DMS53 treated with DMSO at 0.1 percent for 48 hours (cell line): ENCODE measurements around the gene RFX4.
"Not testable (repeated sequence)": the region's sequence is repeated elsewhere in the genome, so short reads cannot be mapped to it uniquely, and the experiment has no call there.

Experiments used
- DNase-seq: peaks from one replicate; lab custom pipeline; 2025; ENCODE audit not compliant: unreplicated experiment; lab: John Stamatoyannopoulos, UW

RFX4 gene

GRCh38 chr12:106588771-106589170 is 6.0 kb downstream of the RFX4 start:
- no peak for DNase-seq

- DNase-seq, result no peak
These were observed 7.8 kb downstream of the RFX4 start for GRCh38 chr12:106590601-106591000.

GRCh38 chr12:106594447-106594846 is 11.6 kb downstream of the RFX4 start:
- DNase-seq, result no peak

GRCh38 chr12:106595268-106595667 is 12.5 kb downstream of the RFX4 start:
- DNase-seq, result no peak

GRCh38 chr12:106598003-106598402 is 15.2 kb downstream of the RFX4 start:
- DNase-seq, result no peak

GRCh38 chr12:106599302-106599701 is 16.5 kb downstream of the RFX4 start:
- DNase-seq, result no peak

GRCh38 chr12:106600503-106600902 is 17.7 kb downstream of the RFX4 start:
- no peak for DNase-seq

GRCh38 chr12:106601031-106601430 is 18.2 kb downstream of the RFX4 start:
- peak; percentile 27 for DNase-seq

- no peak for DNase-seq
These were observed 18.7 kb downstream of the RFX4 start for GRCh38 chr12:106601496-106601895.

GRCh38 chr12:106602076-106602475 is 19.3 kb downstream of the RFX4 start:
- DNase-seq, result no peak

- no peak for DNase-seq
These were observed 22.4 kb downstream of the RFX4 start for GRCh38 chr12:106605254-106605653.

GRCh38 chr12:106620588-106620987 is 37.8 kb downstream of the RFX4 start:
- DNase-seq, result not testable (repeated sequence)

GRCh38 chr12:106625976-106626375 is 43.2 kb downstream of the RFX4 start:
- no peak for DNase-seq

GRCh38 chr12:106629797-106630659 is 47.2 kb downstream of the RFX4 start:
- no peak for DNase-seq

- DNase-seq, result no peak
These were observed 48.3 kb downstream of the RFX4 start for GRCh38 chr12:106631150-106631549.

- DNase-seq, result no peak
These were observed 49.0 kb downstream of the RFX4 start for GRCh38 chr12:106631797-106632196.

- DNase-seq, result no peak
These were observed 50.1 kb downstream of the RFX4 start for GRCh38 chr12:106632797-106633450.

GRCh38 chr12:106633451-106633823 is 50.6 kb downstream of the RFX4 start:
- no peak for DNase-seq

GRCh38 chr12:106634206-106634605 is 51.4 kb downstream of the RFX4 start:
- no peak for DNase-seq

GRCh38 chr12:106643000-106643399 is 60.2 kb downstream of the RFX4 start:
- DNase-seq, result no peak

- no peak for DNase-seq
These were observed 61.7 kb downstream of the RFX4 start for GRCh38 chr12:106644335-106645073.

- DNase-seq, result no peak
These were observed 62.2 kb downstream of the RFX4 start for GRCh38 chr12:106645074-106645421.
